Motor neuron (in vitro differentiated cells): Measurements from ENCODE around the gene P2RY8. TPM values are rescaled to one million over a fixed set of nuclear protein-coding genes. Genes with fewer than 3 reads are reported as not detected.
A peak's percentile ranks its signal among the peaks of the same experiment; 100 is the strongest.
"Not testable (repeated sequence)": the region's sequence is repeated elsewhere in the genome, so short reads cannot be mapped to it uniquely, and the experiment has no call there.

Experiments
- ATAC-seq, 8 experiments: fragments of 200-7000 bp; cut with Tn5 transposase; replicated peaks in 6 of 8; 2 replicates each; pipeline ENCODE4 v1.8.0; 2021; ENCODE audit warnings: mild to moderate bottlenecking in 8 of 8, moderate library complexity in 8 of 8
- H3K27ac ChIP-seq, 2 donors: fragments of 250-450 bp; sonication (Bioruptor Pico); 2 replicates each; pipeline ENCODE4 v1.9.0; 2021; ENCODE audit warnings: antibody characterized with exemption in 2 of 2, mild to moderate bottlenecking in 2 of 2, moderate library complexity in 1 of 2
- H3K4me1 ChIP-seq, 2 donors: fragments of 250-450 bp; sonication (Bioruptor Pico); replicated peaks in 1 of 2; 2 replicates each; pipeline ENCODE4 v1.6.1; 2021; ENCODE audit warnings: antibody characterized with exemption in 2 of 2, mild to moderate bottlenecking in 2 of 2, moderate library complexity in 1 of 2
- H3K4me3 ChIP-seq, 5 donors: fragments of 250-450 bp; sonication (Bioruptor Pico); 2 replicates each; pipeline ENCODE4 v1.9.0; 2021; ENCODE audit warnings: antibody characterized with exemption in 5 of 5, mild to moderate bottlenecking in 5 of 5, moderate library complexity in 4 of 5
- WGBS, 10 experiments: fragments of 450-650 bp; shearing (Covaris generic); methylation state at CpG; one replicate each; pipeline ENCODE4 v1.0.0; 2022; 5-methylcytosine and 5-hydroxymethylcytosine counted together
- in situ Hi-C, 9 experiments: fragments of 400-800 bp; cut with MboI; loops; one replicate each; pipeline ENCODE4 v1.15.0; 2021; ENCODE audit warnings: low sequenced_read_pairs in 9 of 9, low pct_unique_long_range_greater_than_20kb in 2 of 9; ENCODE audit not compliant: unreplicated experiment in 9 of 9
- total RNA-seq, 8 experiments: library from RNA; unstranded; fragments of 300-600 nt; gene quantifications; 2 replicates each; pipeline versions ENCODE4 v1.2.3 to v1.2.4, GENCODE V29; 2022

P2RY8 gene
- total RNA-seq, 8 experiments from 2014 or later, result 0.13 to 2.1 (median 0.22) TPM; not detected in 2

GRCh38 chrX:1500701-1501624 lies 36.0 kb downstream of the P2RY8 start:
- Histone ChIP-seq H3K27ac (no peak overlapping the region), H3K4me3 (no peak overlapping the region), H3K4me1 (no peaks in the 10 kb centered on the region)
- 43 to 100% (median 75%) methylated on average over 1 to 18 of the region's 23 CpGs for WGBS, 10 experiments
- ATAC-seq, result no peak
- in situ Hi-C loops, result no loop called here

DNA sequence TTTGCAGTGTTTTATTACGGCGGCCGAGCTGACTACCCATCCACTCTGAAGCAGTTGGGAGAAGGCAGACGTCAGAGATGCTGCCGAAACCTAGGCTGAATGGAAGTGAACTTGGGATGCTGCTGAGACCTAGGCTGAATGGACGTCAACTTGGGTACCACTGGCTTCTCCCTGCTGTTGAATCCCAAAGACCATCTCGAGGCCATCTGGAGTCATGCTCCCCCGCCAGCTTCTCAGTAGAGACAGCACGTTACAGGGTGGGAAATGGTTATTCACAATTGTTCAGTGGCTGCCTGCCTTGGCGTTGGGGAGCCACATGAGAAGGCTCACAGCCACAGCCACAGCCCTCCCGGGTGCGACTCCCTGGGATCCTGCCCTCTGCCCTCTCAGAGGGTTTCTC lies 40.9 kb downstream of the P2RY8 start:
- ATAC-seq, result no peak
- WGBS, 10 experiments, result 0 to 70% (median 40%) methylated on average over 1 to 4 of the region's 12 CpGs; no CpG with 5 or more reads in 6 of the 10 experiments
- no peak overlapping the region for H3K4me3 ChIP-seq
- no peak overlapping the region for H3K27ac ChIP-seq
- H3K4me1 ChIP-seq, result peaks cover 0 to 8% of the 10 kb centered on the region in 2 donors
- in situ Hi-C loops, result no loop called here

DNA sequence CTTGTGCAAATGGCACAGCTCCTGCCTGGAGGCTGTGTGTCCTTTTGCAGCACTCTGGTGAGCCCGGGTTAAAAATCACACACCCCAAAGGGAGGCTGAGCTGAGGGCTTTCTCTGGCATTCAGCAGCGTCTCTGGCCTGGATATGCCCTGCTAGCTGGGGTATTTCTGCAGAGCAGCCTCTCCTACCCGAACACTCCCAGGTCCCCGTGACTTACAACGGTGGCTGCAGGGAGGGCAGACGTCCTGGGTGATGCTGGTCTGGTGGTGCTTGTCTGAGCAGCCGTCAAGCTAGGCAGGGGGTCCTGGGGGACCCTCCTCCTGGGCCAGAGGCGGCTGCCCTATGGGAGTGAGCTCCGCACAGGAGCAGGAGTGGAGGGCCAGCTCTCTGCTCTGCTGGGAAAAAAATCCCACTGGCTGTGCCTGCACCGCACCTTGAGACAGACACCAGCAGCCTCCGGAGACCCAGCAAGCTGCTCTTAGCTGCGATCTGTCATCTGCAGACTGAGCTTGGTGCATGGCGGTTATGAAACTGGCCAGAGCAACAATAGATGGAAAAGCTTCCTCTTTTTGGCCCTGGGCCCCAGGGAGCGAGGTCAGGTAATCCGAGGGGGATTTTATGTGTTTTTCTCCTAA lies 43.0 kb downstream of the P2RY8 start:
- WGBS, 10 experiments, result 11 to 79% (median 34%) methylated on average over 2 to 9 of the region's 15 CpGs; no CpG with 5 or more reads in 5 of the 10 experiments
- peak overlapping the region; percentile 42 to 67 for H3K27ac ChIP-seq
- in situ Hi-C loops, result no loop called here
- ATAC-seq, result peak in 6 of 8 experiments; percentile 42 to 96 (median 91)
- H3K4me1 ChIP-seq, result peaks cover 0 to 8% of the 10 kb centered on the region in 2 donors
- H3K4me3 ChIP-seq, result no peak overlapping the region

- 7 to 100% (median 43%) methylated on average over 1 to 8 of the region's 16 CpGs; no CpG with 5 or more reads in 3 of the 10 experiments for WGBS, 10 experiments
- Histone ChIP-seq H3K4me1 (peaks cover 0 to 8% of the 10 kb centered on the region in 2 donors), H3K27ac (peak overlapping the region; percentile 42 to 67), H3K4me3 (no peak overlapping the region)
- ATAC-seq, result no peak
- in situ Hi-C loops, result no loop called here
Observed at GRCh38 chrX:1493412-1493811, 43.6 kb downstream of the P2RY8 start.

DNA sequence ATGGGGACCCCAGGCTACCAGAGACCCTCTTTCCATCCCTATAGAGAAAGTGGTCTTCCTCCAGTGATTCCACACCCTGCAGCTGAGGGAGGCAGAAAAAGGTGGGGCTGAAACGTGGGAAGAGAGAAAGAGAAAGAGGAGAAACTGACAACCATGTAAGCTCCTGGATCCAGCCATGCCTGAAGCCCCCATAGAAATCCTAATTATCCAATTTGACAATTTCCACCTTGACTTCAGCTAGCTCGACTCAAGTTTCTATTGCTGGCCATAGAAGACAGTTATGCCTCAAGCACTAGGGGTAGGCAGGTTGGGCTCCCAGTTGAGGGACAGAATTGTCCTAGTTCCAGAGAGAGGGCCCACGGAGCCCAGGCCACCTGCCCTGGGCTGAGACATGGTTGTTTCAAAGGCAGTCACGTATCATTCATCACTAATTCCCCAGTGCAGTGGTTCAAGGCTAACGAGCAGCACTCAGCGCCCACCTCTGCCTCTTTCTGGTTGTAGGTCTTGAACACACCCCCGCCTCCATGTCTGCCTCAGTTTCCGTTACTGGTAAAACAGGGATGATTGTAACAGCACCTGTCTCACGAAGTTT lies 44.5 kb downstream of the P2RY8 start:
- Histone ChIP-seq H3K4me3 (no peak overlapping the region), H3K27ac (no peak overlapping the region), H3K4me1 (peaks cover 0 to 8% of the 10 kb centered on the region in 2 donors)
- in situ Hi-C loops, result no loop called here
- WGBS, 10 experiments, result 60 to 100% (median 96%) methylated on average over 1 to 5 of the region's 9 CpGs; no CpG with 5 or more reads in 3 of the 10 experiments
- no peak for ATAC-seq

GRCh38 chrX:1491851-1492349 lies 45.1 kb downstream of the P2RY8 start:
- peaks cover 0 to 8% of the 10 kb centered on the region in 2 donors for H3K4me1 ChIP-seq
- in situ Hi-C loops, result no loop called here
- H3K4me3 ChIP-seq, result no peak overlapping the region
- 72 to 91% (median 86%) methylated on average over 2 to 5 of the region's 6 CpGs; no CpG with 5 or more reads in 4 of the 10 experiments for WGBS, 10 experiments
- H3K27ac ChIP-seq, result no peak overlapping the region
- ATAC-seq, result peak in 3 of 8 experiments; percentile 32 to 66 (median 61)

- H3K27ac ChIP-seq, in situ Hi-C loops, H3K4me1 ChIP-seq, H3K4me3 ChIP-seq, ATAC-seq: not testable (repeated sequence)
- WGBS, 10 experiments, result 63 to 100% (median 82%) methylated on average over 1 to 4 of the region's 4 CpGs; no CpG with 5 or more reads in 1 of the 10 experiments
Observed at GRCh38 chrX:1491248-1491647, 45.7 kb downstream of the P2RY8 start.

- in situ Hi-C loops, H3K4me1 ChIP-seq, ATAC-seq, H3K4me3 ChIP-seq, H3K27ac ChIP-seq: not testable (repeated sequence)
- no CpG with 5 or more reads among the region's 1 CpG for WGBS, 10 experiments
Observed at GRCh38 chrX:1490723-1491122, 46.3 kb downstream of the P2RY8 start.

DNA sequence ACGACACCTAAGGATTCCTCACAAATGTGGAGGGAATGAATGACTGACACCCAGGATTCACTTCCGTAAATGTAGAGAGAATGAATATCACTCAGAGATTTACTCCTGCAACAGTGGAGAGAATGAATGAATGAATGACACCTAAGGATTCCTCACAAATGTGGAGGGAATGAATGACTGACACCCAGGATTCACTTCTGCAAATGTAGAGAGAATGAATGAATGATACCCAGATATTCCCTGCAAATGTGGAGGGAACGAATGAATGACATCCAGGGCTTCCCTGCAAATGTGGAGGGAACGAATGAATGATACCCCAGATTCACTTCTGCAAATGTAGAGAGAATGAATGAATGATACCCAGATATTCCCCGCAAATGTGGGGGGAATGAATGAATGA lies 47.6 kb downstream of the P2RY8 start:
- H3K27ac ChIP-seq, ATAC-seq, H3K4me3 ChIP-seq, in situ Hi-C loops, H3K4me1 ChIP-seq: not testable (repeated sequence)
- 58 to 100% (median 80%) methylated on average over 1 to 3 of the region's 5 CpGs; no CpG with 5 or more reads in 2 of the 10 experiments for WGBS, 10 experiments

DNA sequence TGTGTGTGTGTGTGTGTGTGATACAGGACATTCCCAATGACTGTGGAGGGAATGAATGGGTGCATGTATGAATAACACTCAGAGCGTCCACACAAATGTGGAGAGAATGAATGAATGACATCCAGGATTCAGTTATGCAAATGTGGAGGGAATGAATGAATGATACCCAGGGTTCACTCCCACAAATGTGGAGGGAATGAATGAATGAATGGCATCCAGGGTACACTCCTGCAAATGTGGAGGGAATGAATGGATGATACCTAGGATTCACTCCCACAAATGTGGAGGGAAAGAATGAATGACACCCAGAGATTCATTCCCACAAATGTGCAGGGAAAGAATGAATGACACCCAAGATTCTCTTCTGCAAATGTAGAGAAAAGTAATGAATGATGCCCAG lies 48.2 kb downstream of the P2RY8 start:
- Histone ChIP-seq H3K4me1 (peaks cover 0 to 3% of the 10 kb centered on the region in 2 donors), H3K4me3 (no peak overlapping the region), H3K27ac (no peak overlapping the region)
- in situ Hi-C loops, result no loop called here
- WGBS, 10 experiments, result 88% methylated on average over 1 of the region's 1 CpG; no CpG with 5 or more reads in 9 of the 10 experiments
- no peak for ATAC-seq

DNA sequence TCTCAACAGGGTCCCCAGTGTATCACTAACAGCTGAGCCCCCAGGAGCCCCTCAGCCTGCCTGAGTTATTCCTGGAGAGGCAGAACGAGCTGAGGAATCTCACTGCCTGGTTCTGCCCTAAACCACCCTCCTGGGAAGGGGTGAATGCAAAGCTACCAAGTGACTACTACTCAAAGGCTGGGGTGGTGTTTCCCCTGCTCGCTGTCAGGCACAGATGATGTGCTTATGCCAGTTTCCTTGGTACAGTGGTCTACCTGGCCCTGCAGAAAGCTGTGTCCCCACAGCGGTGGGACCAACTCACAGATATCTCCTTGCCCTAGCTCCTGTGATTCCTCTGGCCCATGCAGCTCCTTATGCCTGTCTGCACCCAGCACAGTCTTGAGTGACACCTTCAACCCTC lies 48.8 kb downstream of the P2RY8 start:
- in situ Hi-C loops, result no loop called here
- ATAC-seq, result no peak
- no peak overlapping the region for H3K27ac ChIP-seq
- no peaks in the 10 kb centered on the region for H3K4me1 ChIP-seq
- no peak overlapping the region for H3K4me3 ChIP-seq
- 0% methylated on average over 3 of the region's 3 CpGs; no CpG with 5 or more reads in 9 of the 10 experiments for WGBS, 10 experiments

DNA sequence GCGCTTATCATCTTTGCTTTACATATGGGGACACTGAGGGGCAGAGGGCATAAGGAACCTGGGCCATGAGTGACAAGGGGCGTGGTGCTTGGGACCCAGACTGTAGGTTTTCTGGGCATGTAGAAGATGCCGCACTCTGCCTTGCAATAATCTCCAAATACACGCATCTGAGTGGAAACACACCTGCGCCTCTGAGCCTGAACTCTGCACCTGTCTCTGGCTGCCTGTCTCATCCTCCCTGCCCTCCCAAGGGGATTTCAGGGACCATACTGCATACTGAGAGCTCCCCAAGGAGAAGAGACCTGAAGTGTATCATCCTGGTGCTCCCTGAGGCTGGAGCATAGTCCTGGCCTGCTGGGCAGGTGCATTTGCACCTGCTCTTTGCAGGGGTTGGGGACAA lies 49.6 kb downstream of the P2RY8 start:
- 0 to 95% (median 82%) methylated on average over 1 to 3 of the region's 5 CpGs; no CpG with 5 or more reads in 4 of the 10 experiments for WGBS, 10 experiments
- no peak for ATAC-seq
- in situ Hi-C loops, result no loop called here

More for the DNA sequence above, 49.6 kb downstream of the P2RY8 start:
- Histone ChIP-seq H3K4me3 (no peak overlapping the region), H3K4me1 (no peaks in the 10 kb centered on the region), H3K27ac (no peak overlapping the region)
